HCT116 (cell line): ENCODE measurements around the gene USP26. TPM values are rescaled to one million over a fixed set of nuclear protein-coding genes. Genes with fewer than 3 reads are reported as not detected.

Experiments used
- ATAC-seq: fragments of 200-7000 bp; cut with Tn5 transposase; 2 replicates; pipeline ENCODE4 v1.9.1; 2020; ENCODE audit warnings: mild to moderate bottlenecking, moderate library complexity
- BruUV-seq: library from RNA; stranded (reverse); fragments of 400-500 nt; replicated peaks from 2 replicates; lab custom pipeline; 2021; lab: Mats Ljungman, UMichigan
- CTCF ChIA-PET: fragments of 300-600 bp; sonication (Branson Sonifier 250); formaldehyde crosslinking; loops from one replicate; lab custom pipeline; 2021; ENCODE audit warnings: antibody characterized with exemption; lab: Charles Lee
- POLR2A ChIA-PET: fragments of 300-600, 350-600 bp; sonication (Branson Sonifier 250); formaldehyde crosslinking; loops from one replicate; lab custom pipeline; 2021; ENCODE audit warnings: antibody characterized with exemption; lab: Charles Lee
- RAD21 ChIA-PET, 2 experiments: fragments of 300-600 bp; sonication (Branson Sonifier 250); formaldehyde crosslinking; loops; one replicate each; lab custom pipeline; 2023; ENCODE audit warnings: low total read pairs in 2 of 2; ENCODE audit not compliant: uncharacterized antibody in 2 of 2, unreplicated experiment in 2 of 2, low non-redundant PET in 1 of 2; lab: Charles Lee
- DNase-seq: peaks from one replicate; pipeline ENCODE4 v3.0.0-alpha.2; 2010; ENCODE audit warnings: low read depth, low spot score
- H2AFZ ChIP-seq: fragments of 200-600 bp; shearing (Covaris generic), sonication (generic); 2 replicates; pipeline ENCODE4 v1.6.1; 2017; ENCODE audit warnings: low read depth, mixed run types, mixed read lengths, antibody characterized with exemption, low read length; ENCODE audit not compliant: poor library complexity, severe bottlenecking
- H3K27ac ChIP-seq: 2 replicates; pipeline ENCODE4 v1.5.1; 2012; ENCODE audit warnings: low read depth, low read length
- H3K27me3 ChIP-seq: fragments of 200-600 bp; sonication (generic); 2 replicates; pipeline ENCODE4 v1.6.1; 2016; ENCODE audit warnings: mixed run types, low read length, mixed read lengths; ENCODE audit not compliant: insufficient read depth
- H3K36me3 ChIP-seq, 2 experiments: fragments of 200-500 bp in 1 of 2; fragments of 200-600 bp in 1 of 2; sonication (Bioruptor generic) in 1 of 2; sonication (generic) in 1 of 2; 2 replicates each; pipeline versions ENCODE4 v1.5.1 to v1.6.1; 2014 to 2016; ENCODE audit warnings: low read length in 2 of 2, inconsistent platforms in 1 of 2, mixed read lengths in 1 of 2, mixed run types in 1 of 2; ENCODE audit not compliant: insufficient read depth in 2 of 2, control insufficient read depth in 1 of 2
- H3K4me1 ChIP-seq, 2 experiments: fragments of 200-600 bp in 1 of 2; sonication (generic) in 1 of 2; 2 replicates each; pipeline versions ENCODE4 v1.5.1 to v1.6.1; 2012 to 2017; ENCODE audit warnings: low read length in 2 of 2, inconsistent platforms in 1 of 2, mild to moderate bottlenecking in 1 of 2, mixed read lengths in 1 of 2, mixed run types in 1 of 2, moderate library complexity in 1 of 2; ENCODE audit not compliant: insufficient read depth in 2 of 2, control insufficient read depth in 1 of 2
- H3K4me2 ChIP-seq: fragments of 200-600 bp; sonication (generic); 2 replicates; pipeline ENCODE4 v1.6.1; 2017; ENCODE audit warnings: mixed run types, low read length, mixed read lengths
- H3K4me3 ChIP-seq, 2 experiments: fragments of 200-600 bp in 1 of 2; sonication (generic) in 1 of 2; replicated peaks in 1 of 2; 2 replicates each; pipeline ENCODE4 v1.5.1; 2011 to 2016; ENCODE audit warnings: low read length in 2 of 2, control low read depth in 1 of 2, low read depth in 1 of 2, mild to moderate bottlenecking in 1 of 2, mixed read lengths in 1 of 2, mixed run types in 1 of 2
- H3K79me2 ChIP-seq: fragments of 200-600 bp; sonication (generic); 2 replicates; pipeline ENCODE4 v1.6.1; 2017; ENCODE audit warnings: mild to moderate bottlenecking, mixed run types, low read length, moderate library complexity, mixed read lengths; ENCODE audit not compliant: insufficient read depth
- H3K9ac ChIP-seq: fragments of 200-600 bp; sonication (generic); 2 replicates; pipeline ENCODE4 v1.6.1; 2016; ENCODE audit warnings: low read length, mixed read lengths
- H3K9me2 ChIP-seq: fragments of 200-600 bp; sonication (generic), shearing (Covaris generic); 2 replicates; pipeline ENCODE4 v1.6.1; 2017; ENCODE audit warnings: mixed run types, mild to moderate bottlenecking, moderate library complexity; ENCODE audit not compliant: insufficient read depth
- H3K9me3 ChIP-seq, 2 experiments: fragments of 200-500 bp in 1 of 2; fragments of 200-600 bp in 1 of 2; sonication (Bioruptor generic) in 1 of 2; sonication (generic) in 1 of 2; 2 replicates each; pipeline ENCODE4 v1.6.1; 2014 to 2017; ENCODE audit warnings: low read length in 2 of 2, mixed read lengths in 2 of 2, inconsistent platforms in 1 of 2, low read depth in 1 of 2, mild to moderate bottlenecking in 1 of 2, mixed run types in 1 of 2, moderate library complexity in 1 of 2; ENCODE audit not compliant: control insufficient read depth in 1 of 2, insufficient read depth in 1 of 2
- H4K20me1 ChIP-seq: fragments of 200-600 bp; sonication (generic), shearing (Covaris generic); 2 replicates; pipeline ENCODE4 v1.6.1; 2017; ENCODE audit warnings: mixed run types, mild to moderate bottlenecking, moderate library complexity; ENCODE audit not compliant: insufficient read depth
- EGR1 ChIP-seq: IDR thresholded peaks from 2 replicates; pipeline ENCODE4 v1.6.1; 2012; ENCODE audit warnings: low read depth
- JUND ChIP-seq: IDR thresholded peaks from 2 replicates; pipeline ENCODE4 v1.6.1; 2012
- MAX ChIP-seq: IDR thresholded peaks from 2 replicates; pipeline ENCODE4 v1.6.1; 2012
- POLR2AphosphoS5 ChIP-seq: IDR thresholded peaks from 2 replicates; pipeline ENCODE4 v1.6.1; 2011; ENCODE audit warnings: mild to moderate bottlenecking, low read depth, low read length, moderate library complexity
- RAD21 ChIP-seq: IDR thresholded peaks from 2 replicates; pipeline ENCODE4 v1.6.1; 2012; ENCODE audit warnings: low read depth, mild to moderate bottlenecking
- SP1 ChIP-seq: IDR thresholded peaks from 2 replicates; pipeline ENCODE4 v1.6.1; 2012; ENCODE audit warnings: low read depth
- ZFX ChIP-seq: fragments of 450-650 bp; IDR thresholded peaks from 2 replicates; pipeline ENCODE4 v1.6.1; 2017
- intact Hi-C: fragments of 100-400 bp; cut with micrococcal nuclease; formaldehyde crosslinking; loops from 2 replicates; pipeline ENCODE4 v1.10.0; 2022
- total RNA-seq: library from RNA; stranded (reverse); gene quantifications from one replicate; pipeline ENCODE4 v1.2.1, GENCODE V29; 2021; ENCODE audit not compliant: unreplicated experiment
- TF ChIP-seq, protein P1 (sequence below): IDR thresholded peaks from 2 replicates; pipeline ENCODE4 v1.6.1; 2012
- TF ChIP-seq, protein P2 (sequence below): IDR thresholded peaks from 2 replicates; pipeline ENCODE4 v1.6.1; 2012; ENCODE audit warnings: low read depth

The USP26 gene
- total RNA-seq, 1 experiment from 2014 or later, result not detected

DNA sequence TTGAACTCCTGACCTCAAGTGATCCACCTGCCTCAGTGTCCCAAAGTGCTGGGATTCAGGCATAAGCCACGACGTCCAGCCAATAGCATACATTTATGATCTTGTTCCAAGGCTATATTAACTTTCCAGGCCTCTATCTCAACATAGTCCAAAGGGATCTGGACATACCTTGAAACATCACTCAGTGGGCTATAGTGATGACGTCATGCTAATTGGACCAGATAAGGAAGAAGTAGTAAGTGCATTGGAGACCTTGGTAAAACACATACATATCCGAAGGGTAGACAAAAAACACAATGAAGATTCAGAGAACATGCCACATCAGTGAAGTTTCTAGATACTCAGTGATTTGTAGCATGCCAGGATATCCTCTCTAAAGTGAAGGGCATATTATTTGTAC lies 37.4 kb upstream of the USP26 start (continued):
- no peak for TF ChIP-seq MAX

GRCh38 chrX:133120406-133120805 lies 23.5 kb upstream of the USP26 start:
- Histone ChIP-seq H3K4me3 (no peak overlapping the region), H3K9me2 (no peaks in the 10 kb centered on the region), H3K4me2 (no peak overlapping the region), H3K79me2 (no peaks in the 10 kb centered on the region), H3K27ac (no peak overlapping the region), H3K4me1 (no peaks in the 10 kb centered on the region), H2AFZ (no peak overlapping the region), H3K9me3 (no peaks in the 10 kb centered on the region), H3K27me3 (no peaks in the 10 kb centered on the region), H3K36me3 (no peaks in the 10 kb centered on the region), H3K9ac (no peak overlapping the region), H4K20me1 (no peaks in the 10 kb centered on the region)
- ChIA-PET CTCF (no interaction called here), POLR2A (no interaction called here), RAD21 (no interaction called here)
- intact Hi-C loops, result no loop called here
- no peak for DNase-seq
- ATAC-seq, result no peak
- no TSS peak for BruUV-seq
- TF ChIP-seq ZFX, result no peak
- TF ChIP-seq, protein P1, sequence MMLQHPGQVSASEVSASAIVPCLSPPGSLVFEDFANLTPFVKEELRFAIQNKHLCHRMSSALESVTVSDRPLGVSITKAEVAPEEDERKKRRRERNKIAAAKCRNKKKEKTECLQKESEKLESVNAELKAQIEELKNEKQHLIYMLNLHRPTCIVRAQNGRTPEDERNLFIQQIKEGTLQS, result no peak
- TF ChIP-seq SP1, result no peak
- TF ChIP-seq POLR2AphosphoS5, result no peak
- no peak for TF ChIP-seq EGR1
- TF ChIP-seq, protein P2, sequence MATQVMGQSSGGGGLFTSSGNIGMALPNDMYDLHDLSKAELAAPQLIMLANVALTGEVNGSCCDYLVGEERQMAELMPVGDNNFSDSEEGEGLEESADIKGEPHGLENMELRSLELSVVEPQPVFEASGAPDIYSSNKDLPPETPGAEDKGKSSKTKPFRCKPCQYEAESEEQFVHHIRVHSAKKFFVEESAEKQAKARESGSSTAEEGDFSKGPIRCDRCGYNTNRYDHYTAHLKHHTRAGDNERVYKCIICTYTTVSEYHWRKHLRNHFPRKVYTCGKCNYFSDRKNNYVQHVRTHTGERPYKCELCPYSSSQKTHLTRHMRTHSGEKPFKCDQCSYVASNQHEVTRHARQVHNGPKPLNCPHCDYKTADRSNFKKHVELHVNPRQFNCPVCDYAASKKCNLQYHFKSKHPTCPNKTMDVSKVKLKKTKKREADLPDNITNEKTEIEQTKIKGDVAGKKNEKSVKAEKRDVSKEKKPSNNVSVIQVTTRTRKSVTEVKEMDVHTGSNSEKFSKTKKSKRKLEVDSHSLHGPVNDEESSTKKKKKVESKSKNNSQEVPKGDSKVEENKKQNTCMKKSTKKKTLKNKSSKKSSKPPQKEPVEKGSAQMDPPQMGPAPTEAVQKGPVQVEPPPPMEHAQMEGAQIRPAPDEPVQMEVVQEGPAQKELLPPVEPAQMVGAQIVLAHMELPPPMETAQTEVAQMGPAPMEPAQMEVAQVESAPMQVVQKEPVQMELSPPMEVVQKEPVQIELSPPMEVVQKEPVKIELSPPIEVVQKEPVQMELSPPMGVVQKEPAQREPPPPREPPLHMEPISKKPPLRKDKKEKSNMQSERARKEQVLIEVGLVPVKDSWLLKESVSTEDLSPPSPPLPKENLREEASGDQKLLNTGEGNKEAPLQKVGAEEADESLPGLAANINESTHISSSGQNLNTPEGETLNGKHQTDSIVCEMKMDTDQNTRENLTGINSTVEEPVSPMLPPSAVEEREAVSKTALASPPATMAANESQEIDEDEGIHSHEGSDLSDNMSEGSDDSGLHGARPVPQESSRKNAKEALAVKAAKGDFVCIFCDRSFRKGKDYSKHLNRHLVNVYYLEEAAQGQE, result no peak
- TF ChIP-seq RAD21, result no peak
- TF ChIP-seq JUND, result no peak
